Measurements from ENCODE around the gene TBC1D14.

TBC1D14 gene

DNA sequence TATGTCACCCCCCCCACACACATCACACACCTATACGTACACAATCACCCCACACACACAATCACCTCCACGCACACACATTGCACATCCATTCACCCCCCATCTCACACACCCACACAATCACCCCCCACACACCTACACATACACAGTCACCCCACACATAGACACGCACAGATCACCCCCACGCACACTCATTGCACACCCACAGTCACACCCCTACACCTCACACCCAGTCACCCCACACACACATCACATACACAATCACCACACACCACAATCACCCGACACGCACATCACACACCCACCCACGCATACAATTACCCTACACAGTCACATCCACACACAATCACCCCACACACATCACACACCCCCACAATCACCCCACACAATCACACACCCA lies 117.7 kb downstream of the TBC1D14 start:
- DNase-seq: no peak

DNA sequence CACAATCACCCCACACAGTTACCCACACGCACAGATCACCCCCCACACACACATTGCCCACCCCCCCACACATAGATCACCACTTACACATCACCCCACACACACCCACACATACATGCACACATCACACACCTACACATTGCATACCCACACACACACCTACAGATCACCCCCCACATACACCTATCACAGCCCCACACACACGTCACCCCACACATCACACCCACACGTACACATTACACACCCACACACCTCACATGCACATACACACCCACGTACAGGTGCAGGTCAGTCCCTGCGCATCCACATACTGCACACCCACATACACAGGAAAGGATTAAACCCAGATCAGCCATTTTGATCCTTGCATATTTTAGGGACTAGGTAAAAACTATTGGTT lies 118.3 kb downstream of the TBC1D14 start:
- no peak for DNase-seq

DNA sequence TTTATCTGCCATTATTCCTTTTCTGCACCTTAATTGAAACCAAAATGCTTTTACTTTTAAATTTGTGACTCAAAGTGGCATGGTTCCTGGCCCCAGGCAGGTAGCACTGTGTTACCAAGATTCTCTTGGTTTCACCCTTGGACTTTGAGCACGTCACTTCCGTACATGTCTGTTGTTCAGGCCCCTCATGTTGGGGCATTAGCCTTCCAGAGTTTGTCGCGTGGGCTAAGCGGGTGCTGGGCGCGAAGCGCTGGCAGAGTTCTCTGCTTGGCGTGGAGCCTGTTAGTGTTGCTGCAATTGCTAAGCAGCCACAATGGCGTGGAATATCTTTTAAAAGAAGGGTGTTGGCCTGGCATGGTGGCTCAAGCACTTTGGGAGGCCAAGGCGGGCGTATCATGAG lies 119.6 kb downstream of the TBC1D14 start:
- no peak for DNase-seq

DNA sequence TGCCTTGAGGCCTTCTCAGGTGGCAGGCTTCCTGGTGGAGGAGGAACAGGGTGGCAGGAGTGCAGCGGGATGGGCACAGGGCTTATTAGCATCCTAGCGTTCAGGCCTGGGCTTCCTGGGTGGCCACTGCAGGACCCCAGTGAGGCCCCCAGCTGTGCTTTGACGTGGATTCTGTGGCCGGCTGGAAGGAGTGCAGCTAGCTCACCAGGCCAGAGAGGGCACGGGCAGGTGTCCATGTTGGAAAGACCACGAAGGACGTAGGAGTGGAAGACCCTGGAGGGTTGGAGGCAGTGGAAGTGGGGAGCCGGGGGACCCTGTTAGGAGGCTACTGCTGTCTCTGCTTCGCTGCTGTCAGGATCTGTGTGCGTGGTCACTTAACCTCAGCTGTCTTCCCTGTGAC lies 120.3 kb downstream of the TBC1D14 start:
- no peak for DNase-seq

DNA sequence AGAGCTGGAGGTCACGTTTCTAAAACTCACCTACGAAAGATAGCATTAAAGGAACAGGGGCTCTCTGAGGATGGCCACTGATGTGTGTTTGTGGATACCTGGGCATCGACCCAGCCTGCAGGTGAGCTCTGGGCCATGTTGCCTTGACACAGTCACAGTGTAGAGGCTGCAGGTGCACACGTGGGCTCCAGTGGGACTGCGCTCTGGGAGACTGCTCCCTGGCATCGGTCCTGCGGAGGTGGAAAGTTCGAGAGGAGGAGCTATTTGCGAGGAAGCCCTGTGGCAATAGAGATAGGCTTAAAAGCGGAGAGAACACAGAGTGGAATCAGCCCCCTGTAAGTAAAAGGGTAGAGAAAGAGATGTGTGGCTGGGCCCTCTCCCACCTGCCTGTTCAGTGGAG lies 121.2 kb downstream of the TBC1D14 start:
- DNase-seq: no peak

DNA sequence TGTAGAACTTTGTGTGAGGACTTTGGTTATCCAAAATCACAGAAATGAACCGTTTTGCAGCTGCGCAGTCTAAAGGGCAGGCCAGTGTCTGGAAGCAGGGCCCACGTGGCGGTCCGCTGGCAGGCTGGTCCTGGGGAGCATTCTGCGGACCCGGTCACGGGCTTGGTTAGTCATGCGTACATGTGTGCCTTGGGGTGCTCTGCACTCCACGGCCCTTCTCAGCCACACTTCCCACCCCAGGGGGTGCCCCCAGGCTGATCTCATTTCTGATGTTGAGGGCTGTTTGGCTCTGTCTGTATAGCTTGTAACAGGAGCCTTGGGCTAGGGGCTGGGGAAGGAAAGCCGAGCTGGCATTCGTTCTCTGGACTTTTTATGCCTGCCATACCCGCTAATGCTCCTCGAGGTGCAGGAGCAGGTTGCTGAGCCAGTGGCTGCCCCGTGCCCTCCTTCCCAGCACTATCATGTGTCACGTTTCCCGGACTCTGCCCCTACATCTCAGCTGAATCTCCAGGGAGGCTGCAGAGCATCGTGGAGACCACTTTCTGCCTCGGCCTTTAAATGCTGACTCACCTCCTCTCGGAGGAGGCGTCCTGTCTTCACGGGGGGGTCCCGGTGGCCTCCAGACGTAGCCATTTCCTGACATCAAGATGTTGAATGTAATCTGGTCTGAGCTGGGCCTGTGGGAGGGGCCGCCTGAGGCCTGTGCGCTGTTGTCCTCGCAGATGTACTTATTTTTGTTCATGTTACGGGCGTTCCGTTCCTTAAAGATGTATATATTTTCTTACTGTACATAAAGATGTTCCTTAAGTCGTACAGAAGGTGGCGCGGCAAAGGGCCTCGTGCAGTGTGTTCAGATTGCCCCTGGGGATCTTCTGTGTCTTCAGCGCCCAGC lies 122.2 kb downstream of the TBC1D14 start:
- no peak for DNase-seq

DNA sequence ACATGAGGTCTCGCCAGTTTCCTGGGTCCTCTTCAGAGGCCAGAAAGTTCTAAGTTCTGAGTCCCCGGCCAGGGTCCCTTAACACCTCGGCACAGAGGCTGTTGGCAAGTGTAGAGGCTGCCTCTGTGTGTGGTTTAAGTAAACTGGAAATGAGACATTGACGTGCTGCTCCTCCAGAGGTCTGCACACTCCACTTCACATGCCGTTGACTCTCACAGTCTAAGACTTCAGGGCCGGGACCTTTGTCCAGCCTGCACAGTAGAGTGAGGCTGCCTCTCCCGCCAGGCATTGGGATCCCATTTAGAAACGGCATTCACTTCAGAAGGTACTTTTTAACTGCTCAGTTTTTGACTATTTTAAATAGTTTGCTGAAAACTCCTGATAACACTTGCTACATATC lies 123.0 kb downstream of the TBC1D14 start:
- DNase-seq: no peak

DNA sequence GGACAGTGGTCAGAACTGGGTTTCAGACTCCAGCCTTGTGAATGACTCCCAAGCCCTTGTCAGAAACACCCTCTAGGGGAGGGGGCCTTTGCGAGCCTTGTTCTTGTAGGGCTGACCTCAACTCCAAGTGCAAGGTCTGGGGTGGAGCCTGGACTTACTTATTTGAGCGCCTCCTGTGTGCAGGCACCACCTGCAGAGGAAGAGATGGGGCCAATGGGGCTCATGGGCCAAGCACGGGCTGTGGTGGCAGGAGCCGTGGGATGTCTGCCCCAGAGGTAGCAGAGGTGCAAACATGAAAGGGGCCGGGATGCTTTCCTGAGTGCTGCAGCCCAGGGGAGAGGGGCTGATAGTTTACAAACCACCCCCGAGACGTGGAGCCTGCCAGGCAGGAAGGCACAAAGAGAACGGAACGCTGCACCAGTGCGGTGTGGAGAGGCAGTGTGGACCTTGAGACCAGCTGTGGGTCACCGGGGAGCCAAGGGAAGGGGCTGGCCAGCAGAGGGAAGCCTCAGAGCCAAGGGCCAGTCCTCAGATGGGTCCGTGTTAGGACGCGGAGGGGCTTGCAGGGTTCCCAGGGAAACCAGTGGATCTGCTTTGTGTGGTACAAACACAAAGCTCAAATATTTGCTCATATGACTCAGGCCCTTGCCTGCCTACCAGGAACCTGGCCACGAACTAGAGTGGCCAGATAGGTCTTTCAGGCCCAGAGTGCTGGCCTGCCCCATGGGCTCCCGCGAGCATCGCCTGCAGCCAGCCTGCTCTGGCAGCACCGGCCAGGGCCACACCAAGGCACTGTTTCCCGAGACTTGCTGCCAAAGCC lies 124.8 kb downstream of the TBC1D14 start:
- no peak for DNase-seq

DNA sequence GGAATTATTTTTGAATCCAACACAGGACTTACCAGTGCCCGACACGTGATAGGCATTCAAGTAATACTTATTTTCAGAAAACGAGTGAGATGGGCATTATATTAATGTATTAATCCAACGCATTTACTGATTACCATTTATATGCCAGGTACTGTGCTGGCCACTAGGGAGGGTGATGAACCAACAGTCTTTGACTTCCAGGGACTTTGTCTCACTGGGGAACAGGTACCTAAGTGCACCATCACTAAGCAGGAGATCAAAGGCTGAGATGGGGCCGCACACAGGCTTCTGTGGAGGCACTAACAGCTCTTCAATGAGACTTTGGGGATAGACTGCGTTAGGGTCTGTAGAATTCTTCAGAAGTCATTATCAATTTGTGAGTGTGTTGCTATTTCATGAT lies 127.8 kb downstream of the TBC1D14 start:
- DNase-seq: no peak

DNA sequence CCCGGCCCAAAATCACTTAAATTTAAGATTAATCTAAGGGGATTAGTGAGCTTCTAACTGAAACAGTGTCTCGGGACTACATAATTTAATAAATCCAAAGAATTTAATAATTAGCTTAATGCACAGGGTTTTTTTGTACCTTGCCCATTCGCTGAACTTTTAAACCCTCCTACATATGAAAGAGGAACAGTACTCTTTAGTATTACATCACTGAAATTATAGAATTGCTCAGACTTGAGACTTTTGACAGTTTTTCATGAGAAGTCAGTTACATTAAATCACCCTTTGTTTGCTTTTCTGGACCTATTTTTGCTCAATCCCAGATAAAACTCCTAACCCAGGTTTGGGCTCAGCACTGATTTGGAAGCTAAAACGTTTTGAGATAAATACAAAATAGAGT lies 131.1 kb downstream of the TBC1D14 start:
- DNase-seq: no peak

DNA sequence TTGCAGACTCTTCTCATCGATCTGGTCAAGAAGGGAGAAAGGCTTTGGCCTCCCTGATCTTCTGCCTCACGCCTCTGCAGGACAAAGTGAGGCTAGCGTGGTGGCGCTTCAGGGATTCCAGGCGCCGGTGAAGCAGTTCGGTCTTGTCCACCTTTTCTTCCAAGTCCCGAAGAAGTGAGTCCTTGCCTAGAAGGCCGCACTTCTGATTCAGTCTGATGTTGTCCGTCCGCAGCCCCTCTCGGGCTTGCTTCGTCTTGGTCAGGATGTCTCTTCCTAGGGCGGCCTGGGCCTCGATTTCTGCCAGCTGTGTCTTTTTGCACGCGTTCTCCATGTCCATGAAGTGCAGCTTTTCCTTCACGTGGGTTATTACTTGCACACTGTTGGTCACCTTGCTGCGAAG lies 131.6 kb downstream of the TBC1D14 start:
- DNase-seq: no peak

DNA sequence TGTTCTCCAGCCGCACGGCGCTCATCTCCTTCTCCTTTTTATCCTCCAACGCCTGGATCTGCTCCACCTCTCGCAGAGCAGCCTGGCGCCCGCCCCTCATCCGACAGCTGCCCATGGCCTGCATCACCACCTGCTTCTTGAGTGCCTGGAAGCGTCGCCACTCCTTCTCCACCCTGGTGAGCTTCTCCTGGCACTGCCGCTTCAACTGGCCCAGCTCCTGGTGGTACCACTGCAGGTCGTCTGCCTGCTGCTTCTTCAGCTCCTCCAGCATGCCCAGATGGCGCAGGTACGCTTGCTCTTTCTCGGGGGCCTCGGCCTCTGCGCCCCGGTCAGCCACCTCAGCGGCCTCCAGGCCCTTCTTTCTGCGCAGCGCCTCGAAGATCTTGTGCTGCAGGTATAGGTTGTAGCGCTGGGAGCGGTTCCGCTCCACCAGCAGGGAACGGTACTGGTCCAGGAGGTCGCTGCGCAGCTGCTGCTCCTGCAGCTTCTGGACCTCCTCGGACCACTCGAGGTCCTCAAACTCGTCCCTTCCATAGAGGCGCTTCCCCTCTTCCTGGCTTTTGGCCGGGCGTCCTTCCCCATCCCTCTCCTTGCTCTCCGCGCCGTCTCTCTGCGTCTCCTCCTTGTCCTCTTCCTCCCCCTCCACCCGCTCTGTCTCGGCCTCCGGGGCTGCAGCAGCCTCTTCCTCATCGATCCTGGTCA lies 132.3 kb downstream of the TBC1D14 start:
- no peak for DNase-seq

DNA sequence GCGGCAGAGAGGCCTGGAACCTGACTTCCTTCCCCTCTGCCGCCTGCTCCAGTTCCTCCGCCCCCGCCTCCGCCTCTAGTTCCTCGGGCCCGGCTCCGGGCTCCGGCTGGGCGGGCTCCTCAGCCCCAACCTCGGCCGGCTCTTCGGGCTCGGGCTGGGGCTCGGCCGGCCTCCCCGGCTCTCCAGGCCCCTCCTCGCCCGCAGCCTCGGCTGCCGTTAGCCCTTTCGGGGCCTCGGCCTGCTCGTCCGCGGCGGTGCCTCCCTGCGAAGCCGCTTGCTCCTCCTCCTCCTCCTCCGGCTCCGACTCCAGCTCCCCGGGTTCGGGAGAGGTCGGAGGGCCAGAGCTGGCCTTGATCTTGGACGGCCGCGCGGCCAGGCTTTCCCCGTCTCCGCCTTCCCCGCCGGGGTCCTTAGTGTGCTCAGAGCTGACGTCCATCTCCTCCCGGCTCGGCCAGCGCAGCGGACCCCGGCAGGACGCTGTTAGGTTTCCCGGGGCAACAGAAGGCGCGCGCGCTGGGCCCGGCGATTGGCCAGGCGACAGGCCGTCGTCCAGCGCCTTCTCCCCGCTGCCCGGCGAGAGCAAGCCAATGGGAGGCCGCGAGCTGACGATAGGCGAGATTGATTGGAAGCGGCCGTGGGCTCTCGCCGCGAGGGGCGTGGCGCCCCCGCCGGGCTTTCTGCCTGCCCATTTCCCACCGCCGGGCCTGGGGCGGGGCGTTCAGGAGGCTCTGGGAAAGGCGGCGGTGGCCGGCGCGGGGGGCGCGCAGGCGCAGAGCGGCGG lies 133.1 kb downstream of the TBC1D14 start:
- DNase-seq: peak; percentile 97

DNA sequence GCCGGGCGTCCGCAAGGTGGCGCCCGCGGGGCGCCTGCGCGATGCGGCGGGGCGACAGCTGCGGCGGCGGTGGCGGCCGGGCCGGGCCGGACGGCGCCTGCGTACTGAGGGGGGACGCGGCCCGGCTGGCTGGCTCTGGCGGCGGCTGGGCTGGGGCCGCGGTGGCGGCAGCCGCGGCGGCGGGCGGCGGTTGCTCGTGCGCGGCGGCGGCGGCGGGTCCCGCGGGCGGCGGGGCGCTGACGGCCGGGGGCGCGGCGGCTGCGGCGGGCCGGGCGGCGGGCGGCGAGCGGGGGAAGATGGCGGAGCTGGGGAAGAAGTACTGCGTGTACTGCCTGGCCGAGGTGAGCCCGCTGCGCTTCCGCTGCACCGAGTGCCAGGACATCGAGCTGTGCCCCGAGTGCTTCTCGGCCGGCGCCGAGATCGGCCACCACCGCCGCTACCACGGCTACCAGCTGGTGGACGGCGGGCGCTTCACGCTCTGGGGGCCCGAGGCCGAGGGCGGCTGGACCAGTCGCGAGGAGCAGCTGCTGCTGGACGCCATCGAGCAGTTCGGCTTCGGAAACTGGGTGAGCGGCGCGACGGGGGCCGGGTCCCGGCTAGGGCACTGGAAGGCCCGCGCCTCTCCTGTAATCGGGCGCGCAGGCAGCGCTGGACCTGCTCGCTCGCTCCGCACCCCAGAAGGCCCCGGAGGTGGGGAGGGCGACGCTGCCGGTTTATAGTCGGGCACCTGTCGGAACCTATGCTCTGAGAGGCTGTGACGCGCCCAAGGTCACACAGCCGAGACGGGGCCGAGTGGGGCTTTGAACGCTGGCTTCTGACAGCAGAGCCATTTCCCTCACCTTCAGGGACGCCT lies 133.9 kb downstream of the TBC1D14 start, which contains the start of gene TADA2B:
TSS of gene TADA2B (plus strand) at position 89 of the 853 bp plus-strand sequence. CDS start at position 297, 208 bp downstream.
- DNase-seq: peak; percentile 85

DNA sequence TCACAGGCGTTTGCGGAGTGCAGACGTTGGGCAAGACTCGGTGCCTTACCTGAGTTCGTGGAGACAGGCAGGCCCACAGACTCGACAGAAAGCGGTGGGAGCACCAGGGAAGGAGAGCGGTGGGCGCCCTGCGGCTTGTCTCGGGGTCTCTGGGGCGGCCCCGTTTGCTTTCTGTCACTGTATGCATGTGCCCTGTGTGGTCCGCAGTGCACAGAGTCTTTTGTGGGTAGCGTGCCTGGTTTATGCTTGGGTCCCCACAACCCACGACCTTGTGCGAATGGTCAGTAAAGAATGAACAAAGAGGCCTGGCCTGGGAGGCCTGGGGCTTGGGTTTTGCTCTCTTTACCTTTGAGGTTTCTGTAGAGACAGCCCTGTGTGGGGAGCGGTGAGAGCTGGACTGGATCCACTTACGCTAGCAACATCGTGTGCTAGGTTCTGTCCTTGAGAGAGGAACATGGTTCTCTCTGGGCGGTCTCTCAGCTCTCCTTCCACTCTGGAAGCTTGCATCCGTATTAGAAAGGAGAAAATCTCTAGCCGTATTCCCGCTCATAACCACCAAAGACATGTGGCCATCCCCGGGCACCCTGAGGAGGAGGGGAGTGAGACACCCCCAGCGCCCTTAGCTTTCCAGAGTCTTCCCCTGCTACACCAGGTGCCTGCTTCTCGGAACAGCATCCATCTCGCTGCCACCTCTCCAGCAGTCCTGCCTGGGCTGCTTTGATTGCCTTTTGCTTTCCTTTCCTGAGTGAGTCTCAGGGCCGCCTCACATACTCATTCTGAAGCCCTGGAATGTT lies 134.7 kb downstream of the TBC1D14 start:
- no peak for DNase-seq

DNA sequence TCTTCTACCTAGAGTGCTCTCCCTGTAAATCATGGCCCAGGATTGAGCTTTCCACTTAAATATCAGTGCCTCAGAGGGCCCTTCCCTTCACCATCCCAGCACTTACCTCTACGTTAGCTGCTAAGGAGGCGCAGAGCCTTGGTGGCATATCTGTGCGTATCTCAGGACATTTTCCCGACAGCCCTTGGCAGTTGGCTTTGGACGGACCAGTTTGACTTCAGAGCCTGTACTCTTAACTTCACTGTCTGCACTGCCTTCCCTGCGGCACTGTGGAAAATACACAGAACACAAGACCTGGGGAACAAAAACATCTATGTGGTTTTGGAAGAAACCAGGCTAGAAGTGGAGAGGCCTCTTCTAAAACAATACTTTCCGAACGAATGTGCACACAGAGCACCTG lies 135.9 kb downstream of the TBC1D14 start:
- DNase-seq: no peak

DNA sequence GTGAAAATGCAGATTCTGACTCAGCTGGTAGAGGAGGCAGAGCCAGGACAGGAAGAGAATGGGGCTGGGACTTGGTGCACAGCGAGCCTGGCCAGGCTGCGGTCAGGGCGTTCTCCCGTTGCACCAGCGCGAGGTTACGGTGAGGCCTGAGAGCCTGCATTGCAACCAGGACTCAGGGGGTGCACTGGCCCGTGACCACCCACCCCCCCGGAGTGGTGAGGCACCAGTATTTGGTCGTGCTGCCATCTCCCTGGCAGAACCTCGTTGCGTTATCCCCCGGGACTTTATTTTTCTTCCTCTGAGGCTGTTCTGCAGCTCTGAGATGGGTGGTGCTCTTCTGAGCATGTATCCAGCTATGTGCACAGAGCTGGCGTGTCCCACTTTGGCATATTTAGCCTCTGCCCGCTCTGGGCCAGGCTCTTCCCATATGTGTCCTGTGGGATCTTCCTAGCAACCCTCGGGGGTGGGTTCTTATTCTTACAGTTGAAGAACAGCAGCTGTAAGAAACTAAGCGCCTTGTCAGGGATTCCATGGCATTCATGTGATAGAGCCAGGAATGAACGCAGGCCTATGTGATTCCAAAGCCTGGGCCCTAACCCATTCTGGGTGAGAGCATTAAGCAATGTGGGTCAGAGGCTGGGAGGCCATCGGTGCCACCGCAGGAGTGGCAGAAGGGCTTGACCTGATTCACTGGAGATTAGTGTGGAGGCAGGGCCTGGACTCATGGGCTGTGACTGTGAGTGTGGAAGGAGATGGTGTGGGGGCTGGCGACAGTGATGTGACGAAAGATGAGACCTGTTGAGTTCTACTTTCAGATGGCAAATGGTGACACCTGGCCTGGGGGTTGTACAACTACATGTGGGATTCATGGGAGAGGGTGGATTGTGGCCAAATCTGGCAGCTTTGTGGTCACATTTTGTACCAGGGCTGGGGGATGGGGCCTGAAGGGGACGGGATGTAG lies 136.6 kb downstream of the TBC1D14 start:
- no peak for DNase-seq

DNA sequence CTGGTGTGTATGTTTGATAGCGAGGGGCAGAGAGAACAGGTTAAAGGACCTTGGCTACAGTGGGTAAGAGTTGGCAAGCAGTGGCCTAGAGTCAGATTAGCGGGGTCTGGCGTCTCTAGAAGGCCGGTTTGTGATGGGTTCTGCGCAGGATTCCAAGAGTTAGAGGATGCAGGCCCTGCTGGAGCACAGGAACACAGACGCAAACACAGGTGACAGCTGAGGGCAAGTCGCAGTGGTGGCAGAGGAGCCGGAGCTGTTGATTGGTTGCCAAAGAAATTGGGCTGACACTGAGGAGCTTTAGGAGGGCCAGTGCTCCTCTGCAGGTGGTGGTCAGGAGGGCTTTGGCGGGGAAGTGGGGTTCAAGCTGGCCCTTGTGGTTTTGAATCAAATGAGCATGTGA lies 137.3 kb downstream of the TBC1D14 start:
- DNase-seq: no peak

DNA sequence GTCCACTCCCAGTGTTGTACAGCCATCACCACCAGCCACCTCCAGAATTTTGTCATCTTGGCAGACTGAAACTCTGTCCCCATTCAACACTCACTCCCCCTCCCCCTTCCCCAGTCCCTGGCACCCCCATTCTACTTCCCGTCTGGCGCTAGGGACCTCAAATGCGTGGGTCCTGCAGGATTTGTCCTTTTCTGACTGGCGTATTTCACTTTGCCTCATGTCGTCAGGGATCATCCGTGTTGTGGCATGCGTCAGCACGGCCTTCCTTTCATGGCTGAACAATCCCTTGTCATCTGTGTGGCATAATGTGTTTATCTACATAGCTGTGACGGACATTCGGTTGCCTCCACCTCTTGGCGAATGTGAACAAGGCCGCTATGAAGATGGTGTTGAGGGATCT lies 139.0 kb downstream of the TBC1D14 start:
- no peak for DNase-seq

All from activated CD8-positive, alpha-beta memory T cell treated with anti-CD3 and anti-CD28 coated beads for 24 hours (primary cell).